Testis (tissue), 2 donors: Measurements from ENCODE around the gene PDE4B.

Experiments
- CTCF ChIP-seq, 3 experiments: fragments of 450-650 bp in 2 of 3; fragments of 200-600 bp in 1 of 3; sonication (generic) in 1 of 3; IDR thresholded peaks; one replicate each; pipeline ENCODE4 v1.5.1; 2016 to 2019; ENCODE audit warnings: antibody characterized with exemption in 3 of 3, mild to moderate bottlenecking in 2 of 3, moderate library complexity in 1 of 3
- POLR2A ChIP-seq: fragments of 450-650 bp; IDR thresholded peaks from one replicate; pipeline ENCODE4 v1.6.1; 2017; ENCODE audit warnings: antibody characterized with exemption, mild to moderate bottlenecking, moderate library complexity

GRCh38 chr1:66168467-66168887, 375.8 kb downstream of the PDE4B start:
- TF ChIP-seq CTCF (IDR thresholded peaks at IDR 0.05) (no peak), POLR2A (no peak)
